K562 (cell line): ENCODE data around the gene SMIM35. TPM values are rescaled to one million over a fixed set of nuclear protein-coding genes. Genes with fewer than 3 reads are reported as not detected.
A peak's percentile ranks its signal among the peaks of the same experiment; 100 is the strongest.

ENCODE experiments used
- DPF2 ChIP-seq: fragments of 450-650 bp; IDR thresholded peaks from 2 replicates; pipeline ENCODE4 v1.6.1; 2016
- HMBOX1 ChIP-seq: sonication (generic); IDR thresholded peaks from 2 replicates; pipeline ENCODE4 v1.6.1; 2016
- LEF1 ChIP-seq: fragments of 450-650 bp; IDR thresholded peaks from 2 replicates; pipeline ENCODE4 v1.6.1; 2016; ENCODE audit warnings: mild to moderate bottlenecking
- NBN ChIP-seq: fragments of 450-650 bp; IDR thresholded peaks from 2 replicates; pipeline ENCODE4 v1.6.1; 2016; ENCODE audit warnings: low read depth, mild to moderate bottlenecking
- NR2C1 ChIP-seq, 2 experiments: fragments of 450-650 bp; IDR thresholded peaks; 2 replicates each; pipeline ENCODE4 v1.6.1; 2017; ENCODE audit warnings: mild to moderate bottlenecking in 2 of 2, antibody characterized with exemption in 1 of 2, inconsistent platforms in 1 of 2, missing compliant biosample characterization in 1 of 2, missing genetic modification characterization in 1 of 2
- NR2C2 ChIP-seq, 2 experiments: fragments of 200-800 bp in 1 of 2; sonication (Bioruptor generic) in 1 of 2; sonication (generic) in 1 of 2; formaldehyde crosslinking in 1 of 2; IDR thresholded peaks; 2 replicates each; pipeline versions ENCODE4 v1.6.1 to v1.8.0; 2016 to 2022; ENCODE audit warnings: mild to moderate bottlenecking in 1 of 2, missing compliant biosample characterization in 1 of 2, missing genetic modification characterization in 1 of 2, missing genetic modification reagents in 1 of 2
- RAD51 ChIP-seq: fragments of 450-650 bp; IDR thresholded peaks from 2 replicates; pipeline ENCODE4 v1.7.1; 2016; ENCODE audit warnings: low read depth, mild to moderate bottlenecking, borderline replicate concordance
- RERE ChIP-seq: sonication (generic); formaldehyde crosslinking; IDR thresholded peaks from 2 replicates; pipeline ENCODE4 v1.8.0; 2023; ENCODE audit warnings: missing genetic modification reagents, mild to moderate bottlenecking, borderline replicate concordance
- RNF2 ChIP-seq: sonication (generic); IDR thresholded peaks from 2 replicates; pipeline ENCODE4 v1.6.1; 2016
- SMARCA4 ChIP-seq: fragments of 450-650 bp; IDR thresholded peaks from 2 replicates; pipeline ENCODE4 v1.6.1; 2016
- ZFX ChIP-seq: sonication (generic); formaldehyde crosslinking; IDR thresholded peaks from 2 replicates; pipeline ENCODE4 v1.8.0; 2022; ENCODE audit warnings: mild to moderate bottlenecking, missing genetic modification reagents, moderate library complexity
- polyA plus RNA-seq, 8 experiments: library from polyadenylated mRNA; depleted of rRNA in 4 of 8; stranded (reverse) in 5 of 8; unstranded in 3 of 8; fragments of >200 nt; fragmentation: Nextera tagmentation in 2 of 8; fragmentation: Illumina TruSeq in 1 of 8; extraction: Ambion mirVana in 2 of 8; extraction: Trizol in 1 of 8; gene quantifications; 2 replicates each; pipeline versions ENCODE4 v1.2.1 to v1.2.3, GENCODE V29; 2011 to 2014; ENCODE audit warnings: inconsistent platforms in 1 of 8, missing spikeins in 1 of 8
- total RNA-seq, 7 experiments: library from RNA; depleted of rRNA in 6 of 7; stranded (reverse); fragments of >200 nt in 6 of 7; fragmentation: Illumina TruSeq in 2 of 7; extraction: Trizol in 2 of 7; gene quantifications; 2 replicates each; pipeline versions ENCODE4 v1.2.1 to v1.2.3, GENCODE V29; 2011 to 2021; ENCODE audit warnings: low replicate concordance in 1 of 7
- TF ChIP-seq, protein P1 (sequence below): sonication (generic); formaldehyde crosslinking; IDR thresholded peaks from 2 replicates; pipeline ENCODE4 v1.8.0; 2023; ENCODE audit warnings: mild to moderate bottlenecking, missing genetic modification reagents
- TF ChIP-seq, protein P2 (sequence below): fragments of 450-650 bp; IDR thresholded peaks from 2 replicates; pipeline ENCODE4 v1.6.1; 2018; ENCODE audit not compliant: partially characterized antibody
- TF ChIP-seq, protein P3 (sequence below): fragments of 250-450 bp; sonication (Bioruptor Pico); IDR thresholded peaks from 2 replicates; pipeline ENCODE4 v1.4.0; 2020; ENCODE audit warnings: mild to moderate bottlenecking, moderate library complexity

SMIM35 gene
- total and polyA plus RNA-seq, 9 of the 15 experiments (the other 6 are each of a cell fraction or from before 2014, with no cell fraction given): 0.03 TPM; not detected in 7

DNA sequence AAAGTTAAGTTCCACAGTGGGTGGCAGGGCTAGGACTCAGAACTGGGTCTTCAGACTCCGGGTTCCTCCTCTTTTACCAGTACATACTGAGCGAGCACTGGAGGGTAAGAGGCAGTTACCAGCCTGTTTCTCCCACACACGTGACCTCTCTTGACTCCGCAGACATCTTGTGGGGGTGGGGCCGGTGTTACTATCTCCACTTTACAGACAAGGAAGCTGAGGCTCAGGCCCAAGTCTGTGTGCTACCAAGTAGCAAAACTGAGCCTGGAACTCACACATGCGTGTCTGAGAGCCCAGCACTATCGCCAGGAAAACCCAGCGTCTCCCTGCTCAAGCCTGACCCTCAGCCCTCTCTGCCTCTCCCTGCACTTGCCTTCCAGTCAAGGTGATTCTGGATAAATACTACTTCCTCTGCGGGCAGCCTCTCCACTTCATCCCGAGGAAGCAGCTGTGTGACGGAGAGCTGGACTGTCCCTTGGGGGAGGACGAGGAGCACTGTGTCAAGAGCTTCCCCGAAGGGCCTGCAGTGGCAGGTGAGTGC, 16.0 kb upstream of the SMIM35 start (continued):
- peak; percentile 54; the same call in 1 of the 2 replicates for TF ChIP-seq HMBOX1
- TF ChIP-seq RNF2: peak; percentile 70; the same call in 1 of the 2 replicates
- TF ChIP-seq DPF2: peak; percentile 75
- TF ChIP-seq RAD51: peak; percentile 71
- 0 out of 2 replicates have a peak, but pooled peaks have one; percentile 22 for TF ChIP-seq ZFX (CRISPR knock-in tag)
- 0 out of 2 replicates have a peak, but pooled peaks have one; percentile 58 for TF ChIP-seq SMARCA4
- TF ChIP-seq NR2C2 (CRISPR knock-in tag; IDR thresholded peaks at IDR 0.05): no peak; the same call in 1 of the 2 replicates
- peak; percentile 60 for TF ChIP-seq NR2C2 (tag; IDR thresholded peaks at IDR 0.05)
- TF ChIP-seq, protein P1, sequence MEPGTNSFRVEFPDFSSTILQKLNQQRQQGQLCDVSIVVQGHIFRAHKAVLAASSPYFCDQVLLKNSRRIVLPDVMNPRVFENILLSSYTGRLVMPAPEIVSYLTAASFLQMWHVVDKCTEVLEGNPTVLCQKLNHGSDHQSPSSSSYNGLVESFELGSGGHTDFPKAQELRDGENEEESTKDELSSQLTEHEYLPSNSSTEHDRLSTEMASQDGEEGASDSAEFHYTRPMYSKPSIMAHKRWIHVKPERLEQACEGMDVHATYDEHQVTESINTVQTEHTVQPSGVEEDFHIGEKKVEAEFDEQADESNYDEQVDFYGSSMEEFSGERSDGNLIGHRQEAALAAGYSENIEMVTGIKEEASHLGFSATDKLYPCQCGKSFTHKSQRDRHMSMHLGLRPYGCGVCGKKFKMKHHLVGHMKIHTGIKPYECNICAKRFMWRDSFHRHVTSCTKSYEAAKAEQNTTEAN (CRISPR knock-in tag): no peak
- TF ChIP-seq, protein P2, sequence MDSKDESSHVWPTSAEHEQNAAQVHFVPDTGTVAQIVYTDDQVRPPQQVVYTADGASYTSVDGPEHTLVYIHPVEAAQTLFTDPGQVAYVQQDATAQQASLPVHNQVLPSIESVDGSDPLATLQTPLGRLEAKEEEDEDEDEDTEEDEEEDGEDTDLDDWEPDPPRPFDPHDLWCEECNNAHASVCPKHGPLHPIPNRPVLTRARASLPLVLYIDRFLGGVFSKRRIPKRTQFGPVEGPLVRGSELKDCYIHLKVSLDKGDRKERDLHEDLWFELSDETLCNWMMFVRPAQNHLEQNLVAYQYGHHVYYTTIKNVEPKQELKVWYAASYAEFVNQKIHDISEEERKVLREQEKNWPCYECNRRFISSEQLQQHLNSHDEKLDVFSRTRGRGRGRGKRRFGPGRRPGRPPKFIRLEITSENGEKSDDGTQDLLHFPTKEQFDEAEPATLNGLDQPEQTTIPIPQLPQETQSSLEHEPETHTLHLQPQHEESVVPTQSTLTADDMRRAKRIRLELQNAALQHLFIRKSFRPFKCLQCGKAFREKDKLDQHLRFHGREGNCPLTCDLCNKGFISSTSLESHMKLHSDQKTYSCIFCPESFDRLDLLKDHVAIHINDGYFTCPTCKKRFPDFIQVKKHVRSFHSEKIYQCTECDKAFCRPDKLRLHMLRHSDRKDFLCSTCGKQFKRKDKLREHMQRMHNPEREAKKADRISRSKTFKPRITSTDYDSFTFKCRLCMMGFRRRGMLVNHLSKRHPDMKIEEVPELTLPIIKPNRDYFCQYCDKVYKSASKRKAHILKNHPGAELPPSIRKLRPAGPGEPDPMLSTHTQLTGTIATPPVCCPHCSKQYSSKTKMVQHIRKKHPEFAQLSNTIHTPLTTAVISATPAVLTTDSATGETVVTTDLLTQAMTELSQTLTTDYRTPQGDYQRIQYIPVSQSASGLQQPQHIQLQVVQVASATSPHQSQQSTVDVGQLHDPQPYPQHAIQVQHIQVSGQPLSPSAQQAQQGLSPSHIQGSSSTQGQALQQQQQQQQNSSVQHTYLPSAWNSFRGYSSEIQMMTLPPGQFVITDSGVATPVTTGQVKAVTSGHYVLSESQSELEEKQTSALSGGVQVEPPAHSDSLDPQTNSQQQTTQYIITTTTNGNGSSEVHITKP: no peak
- no peak for TF ChIP-seq NBN
- no peak for TF ChIP-seq RERE (CRISPR knock-in tag)
- TF ChIP-seq, protein P3, sequence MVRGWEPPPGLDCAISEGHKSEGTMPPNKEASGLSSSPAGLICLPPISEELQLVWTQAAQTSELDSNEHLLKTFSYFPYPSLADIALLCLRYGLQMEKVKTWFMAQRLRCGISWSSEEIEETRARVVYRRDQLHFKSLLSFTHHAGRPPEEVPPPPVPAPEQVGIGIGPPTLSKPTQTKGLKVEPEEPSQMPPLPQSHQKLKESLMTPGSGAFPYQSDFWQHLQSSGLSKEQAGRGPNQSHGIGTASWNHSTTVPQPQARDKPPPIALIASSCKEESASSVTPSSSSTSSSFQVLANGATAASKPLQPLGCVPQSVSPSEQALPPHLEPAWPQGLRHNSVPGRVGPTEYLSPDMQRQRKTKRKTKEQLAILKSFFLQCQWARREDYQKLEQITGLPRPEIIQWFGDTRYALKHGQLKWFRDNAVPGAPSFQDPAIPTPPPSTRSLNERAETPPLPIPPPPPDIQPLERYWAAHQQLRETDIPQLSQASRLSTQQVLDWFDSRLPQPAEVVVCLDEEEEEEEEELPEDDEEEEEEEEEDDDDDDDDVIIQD: no peak
- peak; percentile 40; the same call in 1 of the 2 replicates for TF ChIP-seq NR2C1 (IDR thresholded peaks at IDR 0.05)
- TF ChIP-seq NR2C1 (tag; IDR thresholded peaks at IDR 0.05): 0 out of 2 replicates have a peak, but pooled peaks have one; percentile 18
- TF ChIP-seq LEF1: peak; percentile 91
